Prostate gland (tissue), 2 donors: ENCODE results near the gene TRAPPC14.

Experiments used
- CTCF ChIP-seq, 4 experiments: fragments of 200-600 bp in 2 of 4; fragments of 450-650 bp in 2 of 4; sonication (generic) in 2 of 4; IDR thresholded peaks; 1 replicate in 3 of 4; 2 replicates in 1 of 4; pipeline ENCODE4 v1.5.1; 2016 to 2019; ENCODE audit warnings: antibody characterized with exemption in 4 of 4, mild to moderate bottlenecking in 2 of 4, moderate library complexity in 2 of 4
- POLR2A ChIP-seq: fragments of 450-650 bp; IDR thresholded peaks from one replicate; pipeline ENCODE4 v1.6.1; 2016; ENCODE audit warnings: antibody characterized with exemption, mild to moderate bottlenecking
- POLR2AphosphoS5 ChIP-seq: sonication (generic); formaldehyde crosslinking; IDR thresholded peaks from one replicate; pipeline ENCODE4 v1.6.1; 2017; ENCODE audit warnings: antibody characterized with exemption

GRCh38 chr7:100175296-100175935, 16.9 kb upstream of the TRAPPC14 start:
- TF ChIP-seq CTCF (IDR thresholded peaks at IDR 0.05) (no peak), POLR2A (no peak), POLR2AphosphoS5 (no peak)
